Neural progenitor cell (in vitro differentiated cells): ENCODE data around the gene CD164L2. TPM values are rescaled to one million over a fixed set of nuclear protein-coding genes. Genes with fewer than 3 reads are reported as not detected.
A peak's percentile ranks its signal among the peaks of the same experiment; 100 is the strongest.

ENCODE experiments used
- DNase-seq: peaks from one replicate; pipeline ENCODE4 v3.0.0-alpha.2; 2016; ENCODE audit warnings: low spot score
- H2AFZ ChIP-seq: fragments of 200-600 bp; sonication (generic); replicated peaks from 2 replicates; pipeline ENCODE4 v1.6.1; 2016; ENCODE audit warnings: antibody characterized with exemption
- H3F3A ChIP-seq: fragments of 200-600 bp; sonication (generic); 2 replicates; pipeline ENCODE4 v1.6.1; 2016; ENCODE audit warnings: antibody characterized with exemption, low read depth
- H3K27ac ChIP-seq: fragments of 200-600 bp; sonication (generic); 2 replicates; pipeline ENCODE4 v1.5.1; 2016; ENCODE audit warnings: mild to moderate bottlenecking
- H3K27me3 ChIP-seq: fragments of 200-600 bp; sonication (generic); 2 replicates; pipeline ENCODE4 v1.6.1; 2016; ENCODE audit warnings: mild to moderate bottlenecking, moderate library complexity
- H3K36me3 ChIP-seq: fragments of 200-600 bp; sonication (generic); 2 replicates; pipeline ENCODE4 v1.5.1; 2016
- H3K4me1 ChIP-seq: fragments of 200-600 bp; sonication (generic); 2 replicates; pipeline ENCODE4 v1.6.1; 2016; ENCODE audit warnings: mixed run types
- H3K4me2 ChIP-seq: fragments of 200-600 bp; sonication (generic); 2 replicates; pipeline ENCODE4 v1.6.1; 2016
- H3K4me3 ChIP-seq: fragments of 200-600 bp; sonication (generic); 2 replicates; pipeline ENCODE4 v1.5.1; 2016
- H3K79me2 ChIP-seq: fragments of 200-600 bp; sonication (generic); 2 replicates; pipeline ENCODE4 v1.6.1; 2016; ENCODE audit warnings: low read depth
- H3K9ac ChIP-seq: fragments of 200-600 bp; sonication (generic); 2 replicates; pipeline ENCODE4 v1.6.1; 2016
- H3K9me3 ChIP-seq: fragments of 200-600 bp; sonication (generic); 2 replicates; pipeline ENCODE4 v1.5.1; 2016; ENCODE audit warnings: low read depth
- H4K20me1 ChIP-seq: fragments of 200-600 bp; sonication (generic); 2 replicates; pipeline ENCODE4 v1.6.1; 2016; ENCODE audit warnings: low read depth
- H3K27ac Mint-ChIP-seq: 3 replicates; pipeline ENCODE4 v1.8.0; 2021; ENCODE audit warnings: mixed read lengths
- H3K27me3 Mint-ChIP-seq: 2 replicates; pipeline ENCODE4 v1.8.0; 2022; ENCODE audit warnings: low read depth, mild to moderate bottlenecking, inconsistent platforms, moderate library complexity, mixed read lengths; ENCODE audit not compliant: insufficient read depth
- H3K36me3 Mint-ChIP-seq: 3 replicates; pipeline ENCODE4 v1.8.0; 2021; ENCODE audit warnings: mixed read lengths
- H3K4me1 Mint-ChIP-seq: 3 replicates; pipeline ENCODE4 v1.8.0; 2021; ENCODE audit warnings: mixed read lengths
- H3K4me3 Mint-ChIP-seq: 3 replicates; pipeline ENCODE4 v1.8.0; 2021; ENCODE audit warnings: mild to moderate bottlenecking, moderate library complexity, mixed read lengths
- H3K9me3 Mint-ChIP-seq: 3 replicates; pipeline ENCODE4 v1.8.0; 2020; ENCODE audit warnings: mixed read lengths
- EZH2 ChIP-seq: fragments of 200-600 bp; sonication (generic); IDR thresholded peaks from 2 replicates; pipeline ENCODE4 v1.6.1; 2017; ENCODE audit warnings: antibody characterized with exemption, mild to moderate bottlenecking, moderate library complexity
- EZH2phosphoT487 ChIP-seq: fragments of 200-600 bp; sonication (generic); IDR thresholded peaks from 2 replicates; pipeline ENCODE4 v1.6.1; 2017; ENCODE audit warnings: antibody characterized with exemption
- total RNA-seq: library from RNA; depleted of rRNA; stranded (reverse); fragments of >200 nt; gene quantifications from 2 replicates; pipeline ENCODE4 v1.2.3, GENCODE V29; 2015; ENCODE audit warnings: low replicate concordance
- TF ChIP-seq, protein P1 (sequence below): fragments of 200-600 bp; sonication (generic); IDR thresholded peaks from 2 replicates; pipeline ENCODE4 v1.5.1; 2017; ENCODE audit warnings: antibody characterized with exemption, mild to moderate bottlenecking

Gene CD164L2
- total RNA-seq, 1 donor from 2014 or later, result 1.6 TPM

GRCh38 chr1:27357281-27358037 is 25.7 kb downstream of the CD164L2 start:
- peak; percentile 85 for DNase-seq
- H2AFZ ChIP-seq, result no peak overlapping the region
- H3K4me2 ChIP-seq, result peak overlapping the region; percentile 44

GRCh38 chr1:27356619-27357280 is 26.4 kb downstream of the CD164L2 start:
- Histone ChIP-seq H3K27ac (no peak overlapping the region), H3K4me2 (no peak overlapping the region), H3F3A (peaks cover 4% of the 10 kb centered on the region), H3K4me1 (peaks cover 16% of the 10 kb centered on the region), H3K27me3 (peaks cover 43% of the 10 kb centered on the region), H3K79me2 (no peaks in the 10 kb centered on the region), H3K9me3 (no peaks in the 10 kb centered on the region), H3K4me3 (no peak overlapping the region), H3K9ac (no peak overlapping the region), H2AFZ (no peak overlapping the region), H3K36me3 (no peaks in the 10 kb centered on the region), H4K20me1 (peaks cover 17% of the 10 kb centered on the region)
- Mint-ChIP-seq H3K4me3 (no peak overlapping the region), H3K9me3 (no peaks in the 10 kb centered on the region), H3K27me3 (peaks cover 27% of the 10 kb centered on the region), H3K27ac (no peak overlapping the region), H3K36me3 (peaks cover 8% of the 10 kb centered on the region), H3K4me1 (peaks cover 21% of the 10 kb centered on the region)
- DNase-seq, result peak; percentile 45
- TF ChIP-seq EZH2, result no peak
- TF ChIP-seq, protein P1, sequence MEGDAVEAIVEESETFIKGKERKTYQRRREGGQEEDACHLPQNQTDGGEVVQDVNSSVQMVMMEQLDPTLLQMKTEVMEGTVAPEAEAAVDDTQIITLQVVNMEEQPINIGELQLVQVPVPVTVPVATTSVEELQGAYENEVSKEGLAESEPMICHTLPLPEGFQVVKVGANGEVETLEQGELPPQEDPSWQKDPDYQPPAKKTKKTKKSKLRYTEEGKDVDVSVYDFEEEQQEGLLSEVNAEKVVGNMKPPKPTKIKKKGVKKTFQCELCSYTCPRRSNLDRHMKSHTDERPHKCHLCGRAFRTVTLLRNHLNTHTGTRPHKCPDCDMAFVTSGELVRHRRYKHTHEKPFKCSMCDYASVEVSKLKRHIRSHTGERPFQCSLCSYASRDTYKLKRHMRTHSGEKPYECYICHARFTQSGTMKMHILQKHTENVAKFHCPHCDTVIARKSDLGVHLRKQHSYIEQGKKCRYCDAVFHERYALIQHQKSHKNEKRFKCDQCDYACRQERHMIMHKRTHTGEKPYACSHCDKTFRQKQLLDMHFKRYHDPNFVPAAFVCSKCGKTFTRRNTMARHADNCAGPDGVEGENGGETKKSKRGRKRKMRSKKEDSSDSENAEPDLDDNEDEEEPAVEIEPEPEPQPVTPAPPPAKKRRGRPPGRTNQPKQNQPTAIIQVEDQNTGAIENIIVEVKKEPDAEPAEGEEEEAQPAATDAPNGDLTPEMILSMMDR, result no peak
- no peak for TF ChIP-seq EZH2phosphoT487

More at GRCh38 chr1:27357281-27358037, 25.7 kb downstream of the CD164L2 start:
- Histone ChIP-seq H3K9ac (no peak overlapping the region), H3K36me3 (no peaks in the 10 kb centered on the region), H3K79me2 (no peaks in the 10 kb centered on the region), H3K4me3 (no peak overlapping the region), H3K4me1 (peaks cover 16% of the 10 kb centered on the region), H4K20me1 (peaks cover 17% of the 10 kb centered on the region), H3F3A (peaks cover 3% of the 10 kb centered on the region), H3K9me3 (no peaks in the 10 kb centered on the region), H3K27ac (no peak overlapping the region), H3K27me3 (peaks cover 50% of the 10 kb centered on the region)
- H3K36me3 Mint-ChIP-seq, result peaks cover 8% of the 10 kb centered on the region
- peaks cover 20% of the 10 kb centered on the region for H3K4me1 Mint-ChIP-seq
- no peaks in the 10 kb centered on the region for H3K9me3 Mint-ChIP-seq
- H3K27ac Mint-ChIP-seq, result no peak overlapping the region
- peak overlapping the region; percentile 48 for H3K4me3 Mint-ChIP-seq
- H3K27me3 Mint-ChIP-seq, result peaks cover 25% of the 10 kb centered on the region
- TF ChIP-seq, protein P1, result peak; percentile 91
- TF ChIP-seq EZH2phosphoT487 (peak; percentile 35), EZH2 (no peak)

DNA sequence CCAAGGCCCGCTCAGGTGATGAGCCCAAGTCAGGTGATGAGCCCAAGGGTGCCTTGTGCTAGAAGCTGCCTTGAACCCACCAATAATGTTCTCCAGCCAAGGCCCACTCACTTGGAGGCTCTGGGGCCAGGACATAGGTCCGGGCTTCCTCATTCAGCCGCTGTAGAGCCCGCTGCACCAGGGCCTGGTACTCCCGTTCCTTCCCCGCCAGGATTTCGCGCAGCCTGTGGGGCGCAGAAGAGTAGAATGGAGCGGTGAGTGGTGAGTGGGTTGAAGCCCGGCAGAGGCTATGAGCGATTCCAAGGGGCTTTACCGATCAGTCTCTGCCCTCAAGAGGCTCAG is 26.9 kb downstream of the CD164L2 start:
- H3K27me3 Mint-ChIP-seq, result peaks cover 27% of the 10 kb centered on the region
- no peaks in the 10 kb centered on the region for H3K79me2 ChIP-seq

More for the DNA sequence above, 26.9 kb downstream of the CD164L2 start:
- Histone ChIP-seq H3F3A (peaks cover 9% of the 10 kb centered on the region), H3K4me2 (no peak overlapping the region), H2AFZ (no peak overlapping the region), H3K4me1 (peaks cover 19% of the 10 kb centered on the region), H3K9me3 (no peaks in the 10 kb centered on the region), H4K20me1 (peaks cover 17% of the 10 kb centered on the region), H3K9ac (no peak overlapping the region), H3K27ac (no peak overlapping the region), H3K4me3 (no peak overlapping the region), H3K27me3 (peaks cover 38% of the 10 kb centered on the region), H3K36me3 (no peaks in the 10 kb centered on the region)
- no peak overlapping the region for H3K4me3 Mint-ChIP-seq
- peaks cover 25% of the 10 kb centered on the region for H3K4me1 Mint-ChIP-seq
- no peak for DNase-seq
- H3K9me3 Mint-ChIP-seq, result no peaks in the 10 kb centered on the region
- no peak overlapping the region for H3K27ac Mint-ChIP-seq
- H3K36me3 Mint-ChIP-seq, result peaks cover 8% of the 10 kb centered on the region
- TF ChIP-seq, protein P1, result no peak
- TF ChIP-seq EZH2 (no peak), EZH2phosphoT487 (no peak)
